SKM-1 treated with dmso at 0.1 percent for 144 hours (cell line): Measurements from ENCODE around the gene FAM98C.
A peak's percentile ranks its signal among the peaks of the same experiment; 100 is the strongest.
"Not testable (repeated sequence)": the region's sequence is repeated elsewhere in the genome, so short reads cannot be mapped to it uniquely, and the experiment has no call there.

Experiments used
- DNase-seq: peaks from one replicate; lab custom pipeline; 2025; ENCODE audit not compliant: unreplicated experiment; lab: John Stamatoyannopoulos, UW

FAM98C gene

GRCh38 chr19:38425222-38425809 is 22.4 kb downstream of the FAM98C start:
- DNase-seq, result no peak

DNA sequence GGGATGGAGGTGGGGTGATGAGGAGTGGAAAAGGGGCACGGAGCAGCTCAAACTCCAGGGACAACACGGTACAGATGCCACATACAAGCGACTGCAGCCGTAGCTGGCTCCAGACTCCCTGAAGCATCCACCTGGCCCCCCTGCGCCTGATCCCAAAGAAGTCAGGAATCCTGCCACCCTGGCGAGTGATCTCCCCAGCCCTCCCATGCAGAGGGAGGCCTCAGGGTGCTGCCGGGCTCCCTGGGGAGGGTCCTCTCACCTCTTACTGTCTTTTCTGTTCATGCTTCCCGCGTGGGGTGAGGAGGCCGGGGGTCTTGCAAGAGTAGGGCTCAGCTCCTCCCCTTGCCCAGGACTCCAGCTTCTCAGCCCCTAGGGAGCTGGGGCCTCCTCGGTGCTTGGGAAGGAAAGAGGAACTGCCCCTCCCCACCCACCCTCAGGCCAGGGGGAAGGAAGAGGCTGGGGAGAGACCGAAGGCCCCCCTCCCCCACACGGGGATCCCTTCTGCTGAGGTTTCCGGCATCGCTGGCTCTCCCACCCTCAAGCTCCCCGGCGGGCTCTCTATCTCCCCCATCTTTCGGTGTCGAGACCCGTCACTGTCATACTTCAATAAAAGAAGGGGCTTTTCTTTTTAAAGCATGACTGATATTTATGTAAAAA is 23.0 kb downstream of the FAM98C start, which contains the start of gene RASGRP4:
TSS of gene RASGRP4 (minus strand) at position 410 of the 657 bp plus-strand sequence. CDS start at position 282, 128 bp downstream.
- peak; percentile 84 for DNase-seq

GRCh38 chr19:38427035-38427677 is 24.3 kb downstream of the FAM98C start:
- not testable (repeated sequence) for DNase-seq

GRCh38 chr19:38429055-38429810 is 26.3 kb downstream of the FAM98C start:
- DNase-seq, result no peak

DNA sequence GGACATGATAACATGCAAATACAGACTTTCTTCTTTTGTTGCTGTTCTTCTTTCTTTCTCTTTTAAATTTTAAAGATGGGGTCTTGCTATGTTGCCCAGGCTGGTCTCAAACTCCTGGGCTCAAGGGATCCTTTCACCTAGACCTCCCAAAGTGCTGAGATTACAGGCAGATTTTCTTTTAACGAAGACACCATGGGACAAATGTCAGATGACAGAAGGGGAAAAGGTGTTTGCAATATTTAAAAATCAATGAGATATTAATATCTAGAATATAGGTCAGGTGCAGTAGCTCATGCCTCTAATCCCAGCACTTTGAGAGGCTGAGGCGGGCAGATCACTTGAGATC is 26.9 kb downstream of the FAM98C start:
- no peak for DNase-seq

- DNase-seq, result no peak
Measured at GRCh38 chr19:38430931-38431330, 28.0 kb downstream of the FAM98C start.

DNA sequence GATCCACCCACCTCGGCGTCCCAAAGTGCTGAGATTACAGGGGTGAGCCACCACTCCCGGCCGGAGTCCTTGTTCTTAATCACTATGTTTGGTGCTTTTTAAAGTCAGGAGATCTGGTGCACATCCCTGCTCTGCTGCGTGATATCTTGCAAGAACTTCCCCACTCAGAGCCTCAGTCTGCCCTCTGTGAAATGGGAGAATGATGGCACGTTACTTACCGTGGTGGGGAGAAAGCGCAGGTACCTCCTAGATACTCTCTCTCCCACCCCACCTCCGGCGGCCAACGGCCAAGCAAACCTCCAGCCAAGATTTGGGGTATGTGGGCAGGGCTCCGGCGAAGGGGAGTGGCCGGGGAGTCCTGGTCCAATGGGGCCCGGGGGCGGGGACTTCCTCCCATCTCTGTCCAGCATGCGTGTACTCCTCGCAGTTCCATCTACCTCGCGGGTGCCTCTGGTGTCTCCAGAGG is 30.4 kb downstream of the FAM98C start, which contains the start of gene RYR1:
TSS of gene RYR1 (plus strand) at position 424 of the 466 bp plus-strand sequence. CDS start 139 bp downstream, outside the sequence.
- DNase-seq, result no peak

- DNase-seq, result no peak
Measured at GRCh38 chr19:38434549-38435051, 31.7 kb downstream of the FAM98C start.

GRCh38 chr19:38437295-38437694 is 34.4 kb downstream of the FAM98C start:
- no peak for DNase-seq

DNA sequence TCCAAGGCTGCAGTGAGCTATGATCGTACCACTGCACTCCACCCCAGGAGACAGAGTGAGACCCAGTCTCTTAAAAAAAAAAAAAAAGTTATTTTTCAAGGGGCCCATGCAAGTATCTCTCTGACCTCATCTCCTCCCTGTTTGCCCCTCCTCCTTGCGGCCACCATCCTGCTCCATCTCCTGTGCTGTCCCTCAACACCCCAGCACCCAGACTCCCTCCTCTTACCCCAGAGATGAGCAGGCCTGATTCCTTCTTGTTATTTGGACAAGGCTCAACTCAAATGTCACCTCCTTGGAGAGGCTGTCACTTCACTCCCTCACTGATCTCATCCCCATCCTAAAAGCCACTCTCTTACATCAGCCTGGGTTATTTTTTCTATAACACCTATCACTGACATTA is 35.0 kb downstream of the FAM98C start:
- no peak for DNase-seq

- DNase-seq, result no peak
Measured at GRCh38 chr19:38440592-38440991, 37.7 kb downstream of the FAM98C start.

GRCh38 chr19:38441657-38442348 is 38.9 kb downstream of the FAM98C start:
- DNase-seq, result peak; percentile 5

GRCh38 chr19:38442736-38443135 is 39.8 kb downstream of the FAM98C start:
- DNase-seq, result no peak

- DNase-seq, result no peak
Measured at GRCh38 chr19:38443458-38443999, 40.6 kb downstream of the FAM98C start.

- no peak for DNase-seq
Measured at GRCh38 chr19:38444026-38444425, 41.1 kb downstream of the FAM98C start.

DNA sequence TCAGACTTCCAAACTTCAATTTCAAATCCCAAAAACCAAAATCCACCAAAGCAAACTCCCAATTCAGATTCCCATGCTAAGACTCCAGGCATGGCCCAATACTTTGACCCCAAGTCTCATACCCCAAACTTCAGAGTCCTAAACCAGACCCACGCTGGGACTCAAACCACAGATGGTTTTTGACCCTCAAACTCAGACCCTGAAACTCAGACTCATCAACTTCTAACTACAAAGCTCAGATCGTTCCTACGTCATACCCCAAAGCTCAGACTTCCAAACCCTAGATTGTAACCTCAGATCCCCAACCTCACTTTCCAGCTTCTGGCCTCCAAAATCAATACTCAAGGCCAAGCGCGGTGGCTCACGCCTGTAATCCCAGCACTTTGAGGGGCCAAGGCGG is 42.5 kb downstream of the FAM98C start:
- no peak for DNase-seq

- DNase-seq, result no peak
Measured at GRCh38 chr19:38448225-38448624, 45.3 kb downstream of the FAM98C start.

- no peak for DNase-seq
Measured at GRCh38 chr19:38449518-38449917, 46.6 kb downstream of the FAM98C start.

DNA sequence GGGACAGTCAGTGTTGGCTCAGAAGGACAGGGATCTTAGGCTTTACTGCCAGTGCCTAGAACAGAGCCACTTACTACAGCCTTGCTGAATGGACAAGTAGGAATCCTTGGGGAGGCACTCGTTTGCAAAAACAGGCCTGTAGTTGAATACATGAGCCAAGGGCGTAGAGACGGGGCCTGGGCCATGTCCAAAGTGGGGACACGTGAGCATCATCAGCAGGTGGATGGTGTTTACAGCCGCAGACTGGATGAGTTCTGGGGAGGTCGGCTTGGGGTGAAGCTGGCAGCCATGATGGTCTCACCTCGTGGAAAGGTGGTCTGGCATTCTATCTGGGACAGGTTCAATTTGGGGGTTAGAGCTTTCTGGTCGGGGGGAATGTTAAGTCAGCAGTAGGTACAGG is 48.1 kb downstream of the FAM98C start:
- DNase-seq, result no peak

DNA sequence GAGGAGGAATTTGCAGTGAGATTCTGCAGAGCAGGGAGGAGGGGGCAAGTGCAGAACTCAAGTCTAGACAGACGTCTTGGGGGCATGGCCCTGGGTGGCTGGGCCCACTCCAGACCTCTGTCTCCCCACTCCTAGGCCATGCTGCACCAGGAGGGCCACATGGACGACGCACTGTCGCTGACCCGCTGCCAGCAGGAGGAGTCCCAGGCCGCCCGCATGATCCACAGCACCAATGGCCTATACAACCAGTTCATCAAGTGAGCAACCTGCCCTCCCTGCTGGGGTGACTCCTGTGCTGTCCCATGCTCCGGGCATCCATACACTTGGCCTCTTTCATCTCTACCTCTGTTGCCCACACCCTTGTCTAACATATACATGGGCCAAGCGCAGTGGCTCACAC is 48.7 kb downstream of the FAM98C start:
- no peak for DNase-seq
